Immature natural killer cell (primary cell): Measurements from ENCODE around the gene TBC1D5. TPM values are rescaled to one million over a fixed set of nuclear protein-coding genes. Genes with fewer than 3 reads are reported as not detected.
"Not testable (repeated sequence)": the region's sequence is repeated elsewhere in the genome, so short reads cannot be mapped to it uniquely, and the experiment has no call there.

ENCODE experiments used
- DNase-seq, 3 donors: peaks; one replicate each; pipeline ENCODE4 v3.0.0; 2022; ENCODE audit warnings: mixed read lengths in 1 of 3
- H3K27ac Mint-ChIP-seq, 6 donors: one replicate each; pipeline ENCODE4 v1.8.0; 2020; ENCODE audit warnings: mixed read lengths in 6 of 6, mild to moderate bottlenecking in 5 of 6, inconsistent platforms in 4 of 6, moderate library complexity in 3 of 6
- H3K27me3 Mint-ChIP-seq, 3 donors: one replicate each; pipeline ENCODE4 v1.8.0; 2020 to 2021; ENCODE audit warnings: low read depth in 3 of 3, mild to moderate bottlenecking in 3 of 3, mixed read lengths in 3 of 3, moderate library complexity in 3 of 3, inconsistent platforms in 1 of 3
- H3K36me3 Mint-ChIP-seq, 3 donors: one replicate each; pipeline ENCODE4 v1.8.0; 2020; ENCODE audit warnings: mixed read lengths in 3 of 3, inconsistent platforms in 2 of 3, mild to moderate bottlenecking in 2 of 3
- H3K4me1 Mint-ChIP-seq, 2 donors: one replicate each; pipeline ENCODE4 v1.8.0; 2020; ENCODE audit warnings: inconsistent platforms in 2 of 2, mild to moderate bottlenecking in 2 of 2, mixed read lengths in 2 of 2, moderate library complexity in 1 of 2
- H3K4me3 Mint-ChIP-seq, 5 donors: one replicate each; pipeline ENCODE4 v1.8.0; 2020; ENCODE audit warnings: mild to moderate bottlenecking in 5 of 5, mixed read lengths in 5 of 5, inconsistent platforms in 3 of 5, moderate library complexity in 3 of 5
- H3K9me3 Mint-ChIP-seq, 6 donors: one replicate each; pipeline ENCODE4 v1.8.0; 2020; ENCODE audit warnings: mild to moderate bottlenecking in 6 of 6, mixed read lengths in 6 of 6, inconsistent platforms in 4 of 6, moderate library complexity in 3 of 6
- polyA plus RNA-seq, 3 donors: library from polyadenylated mRNA; unstranded; fragments of 300-500 nt; fragmentation: Illumina TruSeq; gene quantifications; one replicate each; pipeline ENCODE4 v1.2.3, GENCODE V29; 2021

TBC1D5 gene
- polyA plus RNA-seq, 3 donors from 2014 or later = 20.5 to 49.2 (median 25.8) TPM

- no peak overlapping the region for H3K4me3 Mint-ChIP-seq
- DNase-seq = peak; percentile 36 to 45 (median 42)
- H3K9me3 Mint-ChIP-seq = no peaks in the 10 kb centered on the region
- H3K27ac Mint-ChIP-seq = no peak overlapping the region
- no peaks in the 10 kb centered on the region for H3K4me1 Mint-ChIP-seq
- peaks cover 0 to 1% (median 0%) of the 10 kb centered on the region in 3 donors for H3K27me3 Mint-ChIP-seq
- no peaks in the 10 kb centered on the region for H3K36me3 Mint-ChIP-seq
Measured at GRCh38 chr3:17412950-17413530, 329.4 kb downstream of the TBC1D5 start.

GRCh38 chr3:17411157-17411877, 331.1 kb downstream of the TBC1D5 start:
- no peak for DNase-seq
- no peaks in the 10 kb centered on the region for H3K9me3 Mint-ChIP-seq
- H3K27me3 Mint-ChIP-seq = peaks cover 0 to 1% (median 0%) of the 10 kb centered on the region in 3 donors
- H3K27ac Mint-ChIP-seq = no peak overlapping the region
- H3K4me1 Mint-ChIP-seq = no peaks in the 10 kb centered on the region
- no peak overlapping the region for H3K4me3 Mint-ChIP-seq
- peaks cover 0 to under 1% (median 0%) of the 10 kb centered on the region in 3 donors for H3K36me3 Mint-ChIP-seq

- no peaks in the 10 kb centered on the region for H3K9me3 Mint-ChIP-seq
- no peak overlapping the region for H3K4me3 Mint-ChIP-seq
- DNase-seq = no peak
- H3K4me1 Mint-ChIP-seq = no peaks in the 10 kb centered on the region
- H3K36me3 Mint-ChIP-seq = peaks cover 5 to 10% (median 9%) of the 10 kb centered on the region in 3 donors
- H3K27ac Mint-ChIP-seq = peak overlapping the region in 1 of 6 donors; percentile 7
- H3K27me3 Mint-ChIP-seq = peaks cover 0 to 1% (median 0%) of the 10 kb centered on the region in 3 donors
Measured at GRCh38 chr3:17407576-17407975, 334.9 kb downstream of the TBC1D5 start.

- Mint-ChIP-seq H3K4me1 (no peaks in the 10 kb centered on the region), H3K9me3 (no peaks in the 10 kb centered on the region), H3K27ac (no peak overlapping the region), H3K4me3 (no peak overlapping the region), H3K27me3 (peaks cover 0 to 1% (median 0%) of the 10 kb centered on the region in 3 donors), H3K36me3 (peaks cover 8 to 13% (median 9%) of the 10 kb centered on the region in 3 donors)
- DNase-seq = no peak
Measured at GRCh38 chr3:17404548-17404947, 337.9 kb downstream of the TBC1D5 start.

- no peak for DNase-seq
- H3K4me1 Mint-ChIP-seq = no peaks in the 10 kb centered on the region
- no peaks in the 10 kb centered on the region for H3K9me3 Mint-ChIP-seq
- H3K27me3 Mint-ChIP-seq = peaks cover 0 to 1% (median 0%) of the 10 kb centered on the region in 3 donors
- peaks cover 8 to 13% (median 9%) of the 10 kb centered on the region in 3 donors for H3K36me3 Mint-ChIP-seq
- no peak overlapping the region for H3K27ac Mint-ChIP-seq
- no peak overlapping the region for H3K4me3 Mint-ChIP-seq
Measured at GRCh38 chr3:17402442-17402841, 340.0 kb downstream of the TBC1D5 start.

- H3K9me3 Mint-ChIP-seq = no peaks in the 10 kb centered on the region
- DNase-seq = no peak
Measured at GRCh38 chr3:17401912-17402311, 340.5 kb downstream of the TBC1D5 start.

GRCh38 chr3:17399586-17399985, 342.8 kb downstream of the TBC1D5 start:
- no peak for DNase-seq
- Mint-ChIP-seq H3K9me3 (no peaks in the 10 kb centered on the region), H3K4me1 (no peaks in the 10 kb centered on the region), H3K27ac (no peak overlapping the region), H3K4me3 (no peak overlapping the region), H3K27me3 (peaks cover 0 to 1% (median 0%) of the 10 kb centered on the region in 3 donors), H3K36me3 (peaks cover 6 to 16% (median 8%) of the 10 kb centered on the region in 3 donors)

More at GRCh38 chr3:17401912-17402311, 340.5 kb downstream of the TBC1D5 start:
- H3K4me1 Mint-ChIP-seq = no peaks in the 10 kb centered on the region
- H3K4me3 Mint-ChIP-seq = no peak overlapping the region
- peaks cover 0 to 1% (median 0%) of the 10 kb centered on the region in 3 donors for H3K27me3 Mint-ChIP-seq
- peaks cover 8 to 13% (median 9%) of the 10 kb centered on the region in 3 donors for H3K36me3 Mint-ChIP-seq
- H3K27ac Mint-ChIP-seq = no peak overlapping the region

GRCh38 chr3:17398959-17399551, 343.4 kb downstream of the TBC1D5 start:
- Mint-ChIP-seq H3K4me1 (no peaks in the 10 kb centered on the region), H3K27me3 (peaks cover 0 to 1% (median 0%) of the 10 kb centered on the region in 3 donors), H3K36me3 (peaks cover 3 to 14% (median 4%) of the 10 kb centered on the region in 3 donors), H3K27ac (no peak overlapping the region), H3K9me3 (no peaks in the 10 kb centered on the region), H3K4me3 (no peak overlapping the region)
- DNase-seq = no peak

- peaks cover 0 to 3% (median 0%) of the 10 kb centered on the region in 3 donors for H3K27me3 Mint-ChIP-seq
- no peak for DNase-seq
- no peak overlapping the region for H3K4me3 Mint-ChIP-seq
- H3K4me1 Mint-ChIP-seq = no peaks in the 10 kb centered on the region
- no peak overlapping the region for H3K27ac Mint-ChIP-seq
- peaks cover 15 to 30% (median 28%) of the 10 kb centered on the region in 3 donors for H3K36me3 Mint-ChIP-seq
- H3K9me3 Mint-ChIP-seq = peaks cover 0 to 2% (median 0%) of the 10 kb centered on the region in 6 donors
Measured at GRCh38 chr3:17396036-17396435, 346.4 kb downstream of the TBC1D5 start.

- no peak for DNase-seq
- peaks cover 0 to 3% (median 0%) of the 10 kb centered on the region in 3 donors for H3K27me3 Mint-ChIP-seq
Measured at GRCh38 chr3:17394541-17395155, 347.8 kb downstream of the TBC1D5 start.

GRCh38 chr3:17392516-17392915, 349.9 kb downstream of the TBC1D5 start:
- not testable (repeated sequence) for H3K27ac Mint-ChIP-seq, H3K4me1 Mint-ChIP-seq, DNase-seq, H3K27me3 Mint-ChIP-seq, H3K4me3 Mint-ChIP-seq, H3K9me3 Mint-ChIP-seq
- peaks cover 25 to 48% (median 40%) of the 10 kb centered on the region in 3 donors for H3K36me3 Mint-ChIP-seq

More at GRCh38 chr3:17394541-17395155, 347.8 kb downstream of the TBC1D5 start:
- H3K36me3 Mint-ChIP-seq = peaks cover 21 to 38% (median 34%) of the 10 kb centered on the region in 3 donors
- no peak overlapping the region for H3K4me3 Mint-ChIP-seq
- no peak overlapping the region for H3K27ac Mint-ChIP-seq
- no peaks in the 10 kb centered on the region for H3K4me1 Mint-ChIP-seq
- H3K9me3 Mint-ChIP-seq = peaks cover 0 to 2% (median 0%) of the 10 kb centered on the region in 6 donors

- Mint-ChIP-seq H3K27me3 (peaks cover 0 to 2% (median 1%) of the 10 kb centered on the region in 3 donors), H3K36me3 (peaks cover 25 to 49% (median 44%) of the 10 kb centered on the region in 3 donors), H3K4me1 (no peaks in the 10 kb centered on the region), H3K27ac (no peak overlapping the region), H3K4me3 (no peak overlapping the region), H3K9me3 (peaks cover 0 to 2% (median 0%) of the 10 kb centered on the region in 6 donors)
- no peak for DNase-seq
Measured at GRCh38 chr3:17390785-17391184, 351.6 kb downstream of the TBC1D5 start.

- Mint-ChIP-seq H3K27ac (no peak overlapping the region), H3K36me3 (peaks cover 24 to 34% (median 26%) of the 10 kb centered on the region in 3 donors), H3K4me1 (no peaks in the 10 kb centered on the region), H3K27me3 (peaks cover 0 to 1% (median 0%) of the 10 kb centered on the region in 3 donors), H3K9me3 (no peaks in the 10 kb centered on the region), H3K4me3 (no peak overlapping the region)
- DNase-seq = no peak
Measured at GRCh38 chr3:17387108-17387507, 355.3 kb downstream of the TBC1D5 start.
